BE2C (cell line): Measurements from ENCODE around the gene AUNIP.

Experiments used
- DNase-seq: peaks from one replicate; pipeline ENCODE4 v3.0.0-alpha.2; 2020
- H3K27me3 ChIP-seq: fragments of 250-450 bp; sonication (Bioruptor Pico); 2 replicates; pipeline ENCODE4 v1.5.1; 2020; ENCODE audit warnings: mild to moderate bottlenecking
- H3K36me3 ChIP-seq: fragments of 250-450 bp; sonication (Bioruptor Pico); 2 replicates; pipeline ENCODE4 v1.5.1; 2020; ENCODE audit warnings: mild to moderate bottlenecking
- H3K4me1 ChIP-seq: fragments of 250-450 bp; sonication (Bioruptor Pico); 2 replicates; pipeline ENCODE4 v1.5.1; 2020
- H3K4me3 ChIP-seq: 2 replicates; pipeline ENCODE4 v1.5.1; 2011; ENCODE audit warnings: low read depth, low read length
- H3K9me3 ChIP-seq: fragments of 250-450 bp; sonication (Bioruptor Pico); 2 replicates; pipeline ENCODE4 v1.5.1; 2020
- CTCF ChIP-seq: IDR thresholded peaks from 2 replicates; pipeline ENCODE4 v1.5.1; 2012; ENCODE audit warnings: mild to moderate bottlenecking, low read depth, low read length

AUNIP gene

GRCh38 chr1:25905680-25906643 lies 46.7 kb upstream of the AUNIP start, which contains the start of gene STMN1:
STMN1 (minus strand) TSS chr1:25906419; CDS start chr1:25904676, 1,743 bp downstream.
- no peak for TF ChIP-seq CTCF
- H3K27me3 ChIP-seq = no peaks in the 10 kb centered on the region
- H3K9me3 ChIP-seq = no peaks in the 10 kb centered on the region
- peaks cover 4% of the 10 kb centered on the region; the same call in 1 of the 2 replicates for H3K4me1 ChIP-seq
- peak within 1 kb of the TSS; percentile 88 for H3K4me3 ChIP-seq
- H3K36me3 ChIP-seq = peaks cover 18% of the 10 kb centered on the region
- peak; percentile 94 for DNase-seq

- Histone ChIP-seq H3K9me3 (no peaks in the 10 kb centered on the region), H3K27me3 (no peaks in the 10 kb centered on the region), H3K4me1 (peaks cover 4% of the 10 kb centered on the region; the same call in 1 of the 2 replicates), H3K4me3 (peak overlapping the region; percentile 88), H3K36me3 (peaks cover 26% of the 10 kb centered on the region)
- DNase-seq = peak; percentile 94
- TF ChIP-seq CTCF = no peak
Observed at GRCh38 chr1:25904943-25905679, 45.9 kb upstream of the AUNIP start.

DNA sequence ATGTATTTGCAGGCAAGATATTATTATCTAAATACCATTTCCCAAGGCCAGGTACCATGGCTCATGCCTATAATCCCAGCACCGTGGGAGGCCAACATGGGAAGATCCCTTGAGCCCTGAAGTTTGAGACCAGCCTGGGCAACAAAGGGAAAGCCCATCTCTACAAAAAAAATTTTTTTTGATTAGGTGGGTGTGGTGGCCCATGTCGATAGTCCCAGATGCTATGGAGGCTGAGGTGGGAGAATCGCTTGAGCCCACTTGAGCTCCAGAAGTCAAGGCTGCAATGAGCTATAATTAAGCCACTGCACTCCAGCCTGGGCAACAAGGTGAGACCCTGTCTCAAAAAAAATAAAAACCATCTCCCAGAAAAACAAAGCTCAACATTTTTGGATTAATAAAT lies 44.7 kb upstream of the AUNIP start:
- H3K4me3 ChIP-seq = peak overlapping the region; percentile 88
- peaks cover 37% of the 10 kb centered on the region for H3K36me3 ChIP-seq
- TF ChIP-seq CTCF = no peak
- no peaks in the 10 kb centered on the region for H3K9me3 ChIP-seq
- peaks cover 4% of the 10 kb centered on the region; the same call in 1 of the 2 replicates for H3K4me1 ChIP-seq
- H3K27me3 ChIP-seq = no peaks in the 10 kb centered on the region
- no peak for DNase-seq

DNA sequence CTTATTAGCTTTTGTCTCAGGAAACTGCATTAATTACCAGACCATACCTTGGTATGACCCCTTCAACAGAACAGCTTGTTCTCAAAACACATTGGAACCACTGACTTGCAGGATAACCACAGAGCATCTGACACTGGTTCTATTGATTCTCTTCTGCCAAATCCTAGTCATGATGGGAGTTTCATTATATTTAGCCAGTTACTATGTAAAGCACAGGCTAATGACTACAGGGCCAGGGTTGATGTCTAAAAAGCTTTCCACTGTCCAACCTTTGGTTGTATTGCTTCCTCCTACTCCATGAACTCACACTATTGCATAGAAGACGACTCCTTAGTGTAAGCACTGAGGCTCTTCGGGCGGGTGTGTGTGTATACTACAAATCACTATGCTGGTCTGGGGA lies 43.2 kb upstream of the AUNIP start:
- H3K9me3 ChIP-seq = no peaks in the 10 kb centered on the region
- H3K4me3 ChIP-seq = no peak overlapping the region
- peaks cover 45% of the 10 kb centered on the region for H3K36me3 ChIP-seq
- H3K4me1 ChIP-seq = peaks cover 4% of the 10 kb centered on the region; the same call in 1 of the 2 replicates
- H3K27me3 ChIP-seq = no peaks in the 10 kb centered on the region
- DNase-seq = no peak
- no peak for TF ChIP-seq CTCF

- H3K36me3 ChIP-seq = peaks cover 45% of the 10 kb centered on the region
Observed at GRCh38 chr1:25900219-25900618, 41.0 kb upstream of the AUNIP start.

More at GRCh38 chr1:25900219-25900618, 41.0 kb upstream of the AUNIP start:
- no peaks in the 10 kb centered on the region for H3K27me3 ChIP-seq
- no peak for DNase-seq
- H3K4me1 ChIP-seq = peaks cover 5% of the 10 kb centered on the region
- no peak overlapping the region for H3K4me3 ChIP-seq
- no peaks in the 10 kb centered on the region for H3K9me3 ChIP-seq
- no peak for TF ChIP-seq CTCF
